Adrenal gland (tissue), 12 donors: ENCODE measurements around the gene MLLT6. TPM values are rescaled to one million over a fixed set of nuclear protein-coding genes. Genes with fewer than 3 reads are reported as not detected.
A peak's percentile ranks its signal among the peaks of the same experiment; 100 is the strongest.

Experiments
- DNase-seq, 7 donors: peaks; one replicate each; pipeline ENCODE4 v3.0.0-alpha.2; 2019 to 2020
- H3K27ac ChIP-seq, 5 donors: fragments of 200-600 bp; sonication (generic) in 4 of 5; 1 replicate in 3 of 5; 2 replicates in 2 of 5; pipeline versions ENCODE4 v1.5.1 to v1.8.0; 2016 to 2020; ENCODE audit warnings: mild to moderate bottlenecking in 1 of 5
- H3K27me3 ChIP-seq: fragments of 200-600 bp; 2 replicates; pipeline ENCODE4 v1.8.0; 2021
- H3K36me3 ChIP-seq, 2 donors: fragments of 200-600 bp; replicated peaks in 1 of 2; 1 replicate in 1 of 2; 2 replicates in 1 of 2; pipeline versions ENCODE4 v1.5.1 to v1.8.0; 2018 to 2022
- H3K4me1 ChIP-seq, 2 donors: fragments of 200-600 bp; replicated peaks in 1 of 2; 1 replicate in 1 of 2; 2 replicates in 1 of 2; pipeline versions ENCODE4 v1.5.1 to v1.8.0; 2018 to 2021
- H3K4me3 ChIP-seq, 4 donors: fragments of 200-600 bp; sonication (generic) in 3 of 4; one replicate each; pipeline ENCODE4 v1.5.1; 2016 to 2018
- H3K9me3 ChIP-seq, 3 donors: fragments of 200-600 bp; sonication (generic) in 1 of 3; replicated peaks in 1 of 3; 1 replicate in 2 of 3; 2 replicates in 1 of 3; pipeline versions ENCODE4 v1.5.1 to v1.8.0; 2016 to 2021
- CTCF ChIP-seq, 6 experiments: fragments of 450-650 bp in 4 of 6; fragments of 200-600 bp in 2 of 6; sonication (generic) in 1 of 6; IDR thresholded peaks; 1 replicate in 5 of 6; 2 replicates in 1 of 6; pipeline versions ENCODE4 v1.5.1 to v1.8.0; 2016 to 2021; ENCODE audit warnings: antibody characterized with exemption in 6 of 6, mild to moderate bottlenecking in 2 of 6, moderate library complexity in 1 of 6
- POLR2A ChIP-seq, 2 donors: fragments of 450-650 bp; IDR thresholded peaks; one replicate each; pipeline ENCODE4 v1.6.1; 2017; ENCODE audit warnings: antibody characterized with exemption in 2 of 2, mild to moderate bottlenecking in 2 of 2, moderate library complexity in 1 of 2
- WGBS, 4 donors: extraction: QIAGEN DNeasy Blood & Tissue Kit in 2 of 4; methylation state at CpG; one replicate each; pipeline versions ENCODE4 v1.1.5 to v1.1.7; 2013 to 2017; 5-methylcytosine and 5-hydroxymethylcytosine counted together
- intact Hi-C, 2 donors: fragments of 100-400 bp; cut with DNase I; formaldehyde crosslinking; loops; one replicate each; pipeline versions ENCODE4 v1.14.1 to v1.15.0; 2022 to 2023
- polyA plus RNA-seq, 3 donors: library from polyadenylated mRNA; stranded (reverse); fragments of 200-250 nt in 2 of 3; fragments of 350-450 nt in 1 of 3; fragmentation: Illumina TruSeq in 1 of 3; extraction: RNeasy Lipid Tissue Mini Kit (QIAGEN cat#74804) in 1 of 3; gene quantifications; one replicate each; pipeline ENCODE4 v1.2.3, GENCODE V29; 2013 to 2014
- total RNA-seq, 9 donors: library from RNA; depleted of rRNA in 4 of 9; stranded (reverse); fragments of >200 nt in 4 of 9; fragments of 120-200 nt in 1 of 9; fragmentation: NEBNext Ultra II Directional in 1 of 9; extraction: Animal tissue kit (Norgen Biotek cat#: 25700) in 1 of 9; gene quantifications; one replicate each; pipeline versions ENCODE4 v1.1.0 to v1.2.4, GENCODE V29; 2013 to 2023
- donor health status: healthy with polysubstance abuse.
- donor health status: Bipolar disorder and iron deficiency.
- donor health status: DM: yes; HTN: yes; CAD: no.
- donor health status: DM: no; HTN: no; CAD: no.
- donor health status: DM: no; HTN: no; CAD: no.
- donor health status: DM: yes; HTN: yes; CAD: no.

Gene MLLT6
- total and polyA plus RNA-seq, 12 donors: 24.5 to 339 (median 85.2) TPM

- Histone ChIP-seq H3K4me1 (peaks cover 30 to 48% of the 10 kb centered on the region in 2 donors), H3K27ac (peak overlapping the region; percentile 6 to 91 (median 67)), H3K27me3 (no peaks in the 10 kb centered on the region), H3K36me3 (no peaks in the 10 kb centered on the region), H3K9me3 (no peaks in the 10 kb centered on the region), H3K4me3 (peak overlapping the region; percentile 53 to 97 (median 82))
- intact Hi-C loops: no loop called here
- 1 to 3% (median 2%) methylated on average over 20 to 64 of the region's 64 CpGs for WGBS, 4 donors
- peak in 2 of 6 experiments; percentile 10 to 15 for TF ChIP-seq CTCF (IDR thresholded peaks at IDR 0.05)
- TF ChIP-seq POLR2A (IDR thresholded peaks at IDR 0.05): no peak
- DNase-seq: peak in 5 of 7 donors; percentile 46 to 69 (median 60)
Observed at GRCh38 chr17:38747463-38748148, 42.5 kb downstream of the MLLT6 start.

GRCh38 chr17:38748149-38748891, 43.2 kb downstream of the MLLT6 start, which contains the start of gene PCGF2:
Gene PCGF2 (minus strand): TSS chr17:38748336. CDS start chr17:38740402, 7,934 bp downstream.
- no peaks in the 10 kb centered on the region for H3K36me3 ChIP-seq
- WGBS, 4 donors: 0 to 1% (median 0%) methylated on average over 5 to 47 of the region's 47 CpGs
- peak within 1 kb of the TSS; percentile 67 to 91 (median 81) for H3K27ac ChIP-seq
- peaks cover 31 to 44% of the 10 kb centered on the region in 2 donors for H3K4me1 ChIP-seq
- DNase-seq: peak; percentile 89 to 97 (median 94)
- peak within 1 kb of the TSS; percentile 53 to 97 (median 82) for H3K4me3 ChIP-seq
- TF ChIP-seq CTCF (IDR thresholded peaks at IDR 0.05) (no peak), POLR2A (IDR thresholded peaks at IDR 0.05) (peak; percentile 12 to 25)
- H3K9me3 ChIP-seq: no peaks in the 10 kb centered on the region
- intact Hi-C loops: no loop called here
- H3K27me3 ChIP-seq: no peaks in the 10 kb centered on the region

GRCh38 chr17:38748892-38749222, 43.8 kb downstream of the MLLT6 start:
- TF ChIP-seq POLR2A (IDR thresholded peaks at IDR 0.05) (no peak), CTCF (IDR thresholded peaks at IDR 0.05) (no peak)
- no peaks in the 10 kb centered on the region for H3K36me3 ChIP-seq
- peak overlapping the region; percentile 67 to 91 (median 81) for H3K27ac ChIP-seq
- intact Hi-C loops: no loop called here
- peak in 2 of 7 donors; percentile 51 to 63 for DNase-seq
- no peaks in the 10 kb centered on the region for H3K9me3 ChIP-seq
- peaks cover 36 to 49% of the 10 kb centered on the region in 2 donors for H3K4me1 ChIP-seq
- WGBS, 4 donors: 0 to 1% (median 0%) methylated on average over 2 to 32 of the region's 32 CpGs; no CpG with 5 or more reads in 1 of the 4 donors
- peak overlapping the region in 3 of 4 donors; percentile 13 to 97 (median 74) for H3K4me3 ChIP-seq
- no peaks in the 10 kb centered on the region for H3K27me3 ChIP-seq
